KMS-11 (cell line): Measurements from ENCODE around the gene PQBP1.
A peak's percentile ranks its signal among the peaks of the same experiment; 100 is the strongest.

Experiments
- H2AFZ ChIP-seq: fragments of 200-600 bp; sonication (generic); 2 replicates; pipeline ENCODE4 v1.6.1; 2016; ENCODE audit warnings: antibody characterized with exemption, mixed run types, low read depth
- H3K27ac ChIP-seq: fragments of 200-600 bp; sonication (generic); 2 replicates; pipeline ENCODE4 v1.6.1; 2016; ENCODE audit warnings: mild to moderate bottlenecking, mixed run types
- H3K27me3 ChIP-seq: fragments of 200-600 bp; sonication (generic); 2 replicates; pipeline ENCODE4 v1.6.1; 2017; ENCODE audit warnings: mild to moderate bottlenecking, low read depth, mixed run types, moderate library complexity; ENCODE audit not compliant: insufficient read depth
- H3K36me3 ChIP-seq: fragments of 200-600 bp; sonication (generic); 2 replicates; pipeline ENCODE4 v1.6.1; 2017; ENCODE audit warnings: mild to moderate bottlenecking, mixed run types; ENCODE audit not compliant: insufficient read depth
- H3K4me1 ChIP-seq: fragments of 200-600 bp; sonication (generic); 2 replicates; pipeline ENCODE4 v1.6.1; 2016; ENCODE audit warnings: mild to moderate bottlenecking, low read depth, mixed run types; ENCODE audit not compliant: poor library complexity, severe bottlenecking
- H3K4me2 ChIP-seq: fragments of 200-600 bp; sonication (generic); 2 replicates; pipeline ENCODE4 v1.7.0; 2016; ENCODE audit warnings: mild to moderate bottlenecking, mixed run types
- H3K4me3 ChIP-seq: fragments of 200-600 bp; sonication (generic); IDR thresholded peaks from 2 replicates; pipeline ENCODE4 v1.6.1; 2017; ENCODE audit warnings: low read depth, low read length, mixed read lengths; ENCODE audit not compliant: insufficient read depth
- H3K79me2 ChIP-seq: fragments of 200-600 bp; sonication (generic); 2 replicates; pipeline ENCODE4 v1.6.1; 2016; ENCODE audit warnings: low read depth, mixed run types; ENCODE audit not compliant: insufficient read depth
- H3K9ac ChIP-seq: fragments of 200-600 bp; sonication (generic); 2 replicates; pipeline ENCODE4 v1.6.1; 2016; ENCODE audit warnings: mild to moderate bottlenecking, mixed run types
- H4K20me1 ChIP-seq: fragments of 200-600 bp; sonication (generic); 2 replicates; pipeline ENCODE4 v1.6.1; 2016; ENCODE audit warnings: mild to moderate bottlenecking, mixed run types; ENCODE audit not compliant: insufficient read depth
- CTCF ChIP-seq: fragments of 200-600 bp; sonication (generic); conservative IDR thresholded peaks from 2 replicates; pipeline ENCODE4 v1.6.1; 2017; ENCODE audit warnings: low read depth, mild to moderate bottlenecking, antibody characterized with exemption, low read length, moderate library complexity, mixed read lengths

PQBP1 gene

GRCh38 chrX:48913605-48914366 is 16.1 kb downstream of the PQBP1 start:
- H3K4me2 ChIP-seq = peak overlapping the region; percentile 90

GRCh38 chrX:48914593-48915493 is 17.1 kb downstream of the PQBP1 start:
- Histone ChIP-seq H3K27ac (peak overlapping the region; percentile 93), H3K79me2 (peaks cover 50% of the 10 kb centered on the region), H3K9ac (peak overlapping the region; percentile 96), H3K4me2 (peak overlapping the region; percentile 90), H3K27me3 (no peaks in the 10 kb centered on the region), H4K20me1 (peaks cover 35% of the 10 kb centered on the region), H2AFZ (no peak overlapping the region), H3K4me1 (peaks cover 30% of the 10 kb centered on the region), H3K36me3 (peaks cover 18% of the 10 kb centered on the region; the same call in 1 of the 2 replicates), H3K4me3 (no peak overlapping the region)
- TF ChIP-seq CTCF = no peak

More at GRCh38 chrX:48913605-48914366, 16.1 kb downstream of the PQBP1 start:
- Histone ChIP-seq H3K79me2 (peaks cover 48% of the 10 kb centered on the region), H3K36me3 (peaks cover 18% of the 10 kb centered on the region; the same call in 1 of the 2 replicates), H3K4me1 (peaks cover 28% of the 10 kb centered on the region), H3K27ac (peak overlapping the region; percentile 93), H3K27me3 (no peaks in the 10 kb centered on the region), H3K4me3 (no peak overlapping the region), H2AFZ (no peak overlapping the region), H3K9ac (peak overlapping the region; percentile 96), H4K20me1 (peaks cover 35% of the 10 kb centered on the region)
- TF ChIP-seq CTCF = no peak

GRCh38 chrX:48917139-48918001 is 19.6 kb downstream of the PQBP1 start:
- H3K4me3 ChIP-seq = no peak overlapping the region
- no peak overlapping the region for H2AFZ ChIP-seq
- peak overlapping the region; percentile 90 for H3K4me2 ChIP-seq
- peak overlapping the region; percentile 96 for H3K9ac ChIP-seq
- H3K27ac ChIP-seq = peak overlapping the region; percentile 93
- peaks cover 51% of the 10 kb centered on the region for H3K4me1 ChIP-seq
- peaks cover 35% of the 10 kb centered on the region for H4K20me1 ChIP-seq
- peak; percentile 87 for TF ChIP-seq CTCF
- peaks cover 58% of the 10 kb centered on the region for H3K79me2 ChIP-seq
- H3K36me3 ChIP-seq = peaks cover 18% of the 10 kb centered on the region; the same call in 1 of the 2 replicates
- no peaks in the 10 kb centered on the region for H3K27me3 ChIP-seq

GRCh38 chrX:48918301-48918642 is 20.5 kb downstream of the PQBP1 start:
- Histone ChIP-seq H3K79me2 (peaks cover 58% of the 10 kb centered on the region), H3K4me2 (no peak overlapping the region), H3K36me3 (peaks cover 18% of the 10 kb centered on the region; the same call in 1 of the 2 replicates), H3K4me1 (peaks cover 52% of the 10 kb centered on the region), H3K27me3 (no peaks in the 10 kb centered on the region), H2AFZ (no peak overlapping the region), H3K27ac (peak overlapping the region; percentile 93), H4K20me1 (peaks cover 35% of the 10 kb centered on the region), H3K4me3 (no peak overlapping the region), H3K9ac (peak overlapping the region; percentile 96)
- no peak for TF ChIP-seq CTCF
